ELR (cell line): ENCODE data around the gene PRPF4.
"Not testable (repeated sequence)": the region's sequence is repeated elsewhere in the genome, so short reads cannot be mapped to it uniquely, and the experiment has no call there.

Experiments
- DNase-seq: peaks from one replicate; pipeline ENCODE4 v3.0.0-alpha.2; 2015; ENCODE audit warnings: low read depth

The PRPF4 gene

DNA sequence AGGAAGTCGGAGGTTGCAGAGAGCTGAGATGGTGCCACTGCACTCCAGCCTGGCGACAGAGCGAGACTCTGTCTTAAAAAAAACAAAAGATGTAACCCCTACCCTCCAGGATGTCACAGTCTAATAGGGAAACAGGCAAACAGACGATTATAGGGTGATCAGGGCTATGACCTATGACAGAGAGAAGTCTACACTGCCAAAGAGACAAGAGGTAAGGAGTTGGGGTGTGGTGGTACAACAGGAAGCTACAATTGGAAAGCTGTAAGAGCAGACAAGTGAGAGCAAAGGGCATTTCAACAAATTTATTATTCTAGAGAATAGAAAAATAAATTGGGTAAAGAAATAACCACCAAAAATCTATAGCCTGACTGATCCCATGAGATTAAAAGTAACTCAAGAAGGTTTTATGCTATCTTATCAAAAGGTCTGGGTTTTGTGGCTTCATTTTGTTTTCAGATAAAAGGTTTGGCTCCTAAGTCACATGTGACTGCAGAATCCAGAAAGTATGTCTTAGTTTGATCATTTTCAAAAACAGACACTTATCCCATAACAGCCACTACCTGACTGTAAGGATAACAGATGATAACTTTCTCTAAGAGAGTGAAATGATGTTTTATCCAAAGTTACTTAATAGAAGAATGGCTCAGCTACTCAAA, 7.4 kb upstream of the PRPF4 start:
- no peak for DNase-seq

DNA sequence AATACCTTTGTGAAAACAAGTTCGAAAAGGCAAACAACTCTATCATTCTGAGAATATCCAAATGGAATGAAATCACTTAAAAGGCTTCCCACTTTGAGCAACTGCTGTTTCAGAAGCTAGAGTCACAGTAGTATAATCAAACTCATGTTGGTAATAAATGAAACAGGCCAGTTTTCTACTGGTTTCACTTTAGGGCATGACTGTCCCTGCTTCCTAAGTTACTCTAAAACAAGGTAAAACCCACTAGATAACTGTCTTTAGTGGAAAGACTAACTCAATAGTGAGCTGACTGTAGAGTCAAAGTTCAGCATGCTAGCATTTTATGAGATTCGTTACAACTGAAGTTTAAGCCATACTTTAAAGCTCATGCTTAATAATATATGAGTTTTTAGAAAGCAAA, 6.1 kb upstream of the PRPF4 start:
- no peak for DNase-seq

DNA sequence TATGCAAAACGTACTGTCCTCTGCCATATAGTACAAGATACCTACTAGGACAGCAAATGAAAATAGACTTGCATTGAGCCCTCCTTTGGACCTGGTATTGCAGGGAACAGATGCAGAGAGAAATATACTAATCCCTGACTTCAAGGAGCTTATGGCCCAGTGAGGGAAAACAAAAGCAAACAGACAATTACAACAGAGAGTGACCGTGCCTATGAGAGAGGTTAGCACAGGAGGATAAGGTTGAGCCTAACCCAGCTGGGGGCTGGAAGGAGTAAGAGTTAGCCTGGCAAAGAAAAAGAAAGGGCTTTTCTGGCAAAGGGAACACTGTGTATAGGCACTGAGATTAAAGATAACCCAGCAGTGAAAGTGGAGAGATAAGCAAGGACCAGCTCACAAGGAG, 5.6 kb upstream of the PRPF4 start:
- no peak for DNase-seq

DNA sequence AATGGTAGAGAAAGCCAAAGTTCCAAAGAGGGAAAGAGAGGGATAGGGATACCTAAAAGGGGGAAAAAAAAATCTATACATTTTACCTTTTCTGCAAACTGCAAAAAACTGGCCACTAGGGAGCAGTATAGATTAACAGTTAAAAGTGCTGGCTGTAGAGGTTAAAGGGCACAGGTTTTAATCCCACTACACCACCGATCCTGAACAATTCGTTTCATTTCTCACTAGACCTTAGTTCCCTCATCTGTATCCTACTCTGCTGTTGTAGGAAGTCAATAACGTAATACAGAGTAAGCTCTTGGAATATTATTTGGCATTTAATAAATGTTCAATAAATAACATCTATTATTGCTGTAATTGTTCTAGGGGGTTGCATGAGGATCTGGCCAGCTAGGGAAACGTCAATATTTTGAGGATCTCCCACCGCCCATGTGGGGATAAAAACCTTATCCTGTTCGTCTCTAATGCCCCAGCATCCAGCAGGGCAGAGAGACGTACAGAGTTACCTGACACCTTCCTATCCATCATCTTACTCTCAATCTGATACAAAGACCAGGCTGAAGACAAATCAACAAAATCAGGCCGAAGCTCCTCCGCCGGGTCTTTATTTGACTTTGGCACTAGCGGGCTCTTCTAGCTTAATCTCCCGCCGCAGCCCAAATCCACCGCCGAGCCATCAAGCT, 843 bp upstream of the PRPF4 start:
- DNase-seq = peak; percentile 84

DNA sequence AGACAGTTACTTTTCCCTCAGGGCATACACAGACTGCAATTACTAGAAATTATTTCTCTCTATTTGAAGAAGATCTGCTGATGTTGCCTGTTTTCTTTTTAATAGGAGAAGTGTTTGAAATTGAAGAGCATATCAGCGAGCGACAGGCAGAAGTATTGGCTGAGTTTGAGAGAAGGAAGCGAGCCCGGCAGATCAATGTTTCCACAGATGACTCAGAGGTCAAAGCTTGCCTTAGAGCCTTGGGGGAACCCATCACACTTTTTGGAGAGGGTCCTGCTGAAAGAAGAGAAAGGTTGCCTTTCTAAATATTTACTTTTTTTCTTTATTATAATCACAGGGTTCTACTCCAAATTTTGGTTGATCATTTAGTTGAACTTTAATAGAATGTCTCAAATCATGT, 3.4 kb downstream of the PRPF4 start:
- DNase-seq = no peak

DNA sequence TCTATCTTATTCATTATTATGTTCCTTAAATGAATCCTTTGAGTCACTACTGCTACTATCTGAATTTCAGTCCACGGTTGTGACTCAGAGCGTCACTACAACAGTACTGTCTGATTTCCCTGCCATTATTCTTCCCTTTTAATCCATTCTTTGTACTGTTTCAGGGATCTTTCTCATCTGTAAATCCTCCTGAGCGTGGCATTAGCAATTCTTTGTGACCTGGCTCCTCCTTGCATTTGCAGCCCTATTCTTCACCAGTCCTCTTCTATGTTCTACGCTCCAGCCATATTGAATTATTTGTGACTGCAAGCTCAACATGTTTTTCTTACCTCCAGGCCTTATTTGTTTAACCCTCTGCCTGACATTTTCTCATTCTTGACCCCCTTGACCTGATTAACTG, 5.9 kb downstream of the PRPF4 start:
- DNase-seq = no peak

DNA sequence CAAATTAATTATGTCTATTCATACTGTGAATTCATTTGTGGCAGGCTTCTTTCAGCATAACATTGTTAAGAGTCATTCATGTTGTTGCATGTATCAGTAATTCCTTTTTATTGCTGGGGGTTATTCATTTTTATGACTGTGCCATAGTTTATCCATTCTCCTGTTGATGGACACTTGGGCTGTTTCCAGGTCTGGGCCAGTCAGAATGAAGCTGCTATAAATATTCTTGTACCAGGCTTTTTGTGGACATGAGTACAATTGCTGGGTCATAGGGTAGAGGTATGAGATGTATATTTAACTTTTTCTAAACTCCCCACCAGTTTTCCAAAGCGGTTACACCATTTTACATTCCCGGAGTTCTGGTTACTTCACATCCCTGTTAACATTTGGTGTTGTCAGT, 13.6 kb downstream of the PRPF4 start:
- DNase-seq = peak; percentile 27

DNA sequence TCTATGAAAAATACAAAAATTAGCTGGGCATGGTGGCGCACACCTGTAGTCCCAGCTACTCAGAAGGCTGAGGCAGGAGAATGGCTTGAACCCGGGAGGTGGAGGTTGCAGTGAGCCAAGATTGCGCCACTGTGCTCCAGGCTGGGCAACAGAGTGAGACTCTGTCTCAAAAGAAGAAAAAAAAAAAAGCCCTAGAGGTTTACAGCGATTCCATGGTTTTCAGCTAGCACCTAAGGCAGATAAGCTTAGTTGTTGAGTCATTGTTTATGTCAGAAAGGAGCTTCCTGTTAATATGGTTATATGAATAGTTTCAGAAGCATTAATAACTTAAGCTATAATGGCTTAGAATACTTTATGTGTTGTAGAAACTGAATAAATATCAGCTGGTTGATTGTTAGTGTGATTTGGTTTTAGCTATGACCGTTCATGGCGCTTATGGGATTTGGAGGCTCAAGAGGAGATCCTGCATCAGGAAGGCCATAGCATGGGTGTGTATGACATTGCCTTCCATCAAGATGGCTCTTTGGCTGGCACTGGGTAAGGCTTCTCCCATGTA, 14.7 kb downstream of the PRPF4 start:
- DNase-seq = peak; percentile 40

DNA sequence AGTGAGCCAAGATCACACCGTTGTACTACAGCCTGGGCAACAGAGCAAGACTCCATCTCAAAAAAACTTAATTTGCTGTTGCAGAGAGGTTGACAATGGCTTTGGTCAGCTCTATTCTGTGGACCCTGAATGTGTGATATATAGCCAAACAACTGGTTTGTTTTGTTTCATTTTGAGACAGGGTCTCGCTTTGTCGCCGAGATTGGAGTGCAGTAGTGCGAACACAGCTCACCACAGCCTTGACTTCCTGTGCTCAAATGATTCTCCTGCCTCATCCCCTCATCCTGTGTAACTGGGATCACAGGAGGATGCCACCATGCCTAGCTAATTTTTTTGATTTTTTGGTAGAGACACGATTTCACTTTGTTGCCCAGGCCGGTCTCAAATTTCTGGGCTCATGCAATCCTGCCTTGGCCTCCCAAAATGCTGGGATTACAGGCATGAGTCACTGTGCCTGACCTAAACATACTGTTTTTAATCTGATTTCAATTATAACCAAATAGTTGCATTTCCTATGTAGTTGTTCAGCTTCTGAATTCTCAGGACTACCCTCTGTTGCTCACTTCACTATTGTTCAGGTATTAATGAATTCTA, 17.9 kb downstream of the PRPF4 start:
- no peak for DNase-seq

DNA sequence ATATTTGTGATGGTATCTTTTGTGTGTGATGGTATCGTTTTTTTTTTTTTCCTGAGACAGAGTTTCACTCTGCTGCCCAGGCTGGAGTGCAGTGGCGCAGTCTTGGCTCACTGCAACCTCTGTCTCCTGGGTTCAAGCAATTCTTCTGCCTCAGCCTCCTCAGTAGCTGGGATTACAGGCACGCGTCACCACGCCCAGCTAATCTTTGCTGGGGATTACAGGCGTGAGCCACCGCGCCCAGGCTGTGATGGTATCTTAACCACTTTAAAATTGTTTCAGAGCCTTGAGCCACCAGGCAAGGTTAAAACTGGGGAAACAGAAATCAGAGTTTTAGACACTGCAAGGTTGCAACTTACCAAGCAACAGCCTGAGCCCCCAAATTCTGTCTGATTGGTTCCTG, 20.8 kb downstream of the PRPF4 start:
- DNase-seq = not testable (repeated sequence)

DNA sequence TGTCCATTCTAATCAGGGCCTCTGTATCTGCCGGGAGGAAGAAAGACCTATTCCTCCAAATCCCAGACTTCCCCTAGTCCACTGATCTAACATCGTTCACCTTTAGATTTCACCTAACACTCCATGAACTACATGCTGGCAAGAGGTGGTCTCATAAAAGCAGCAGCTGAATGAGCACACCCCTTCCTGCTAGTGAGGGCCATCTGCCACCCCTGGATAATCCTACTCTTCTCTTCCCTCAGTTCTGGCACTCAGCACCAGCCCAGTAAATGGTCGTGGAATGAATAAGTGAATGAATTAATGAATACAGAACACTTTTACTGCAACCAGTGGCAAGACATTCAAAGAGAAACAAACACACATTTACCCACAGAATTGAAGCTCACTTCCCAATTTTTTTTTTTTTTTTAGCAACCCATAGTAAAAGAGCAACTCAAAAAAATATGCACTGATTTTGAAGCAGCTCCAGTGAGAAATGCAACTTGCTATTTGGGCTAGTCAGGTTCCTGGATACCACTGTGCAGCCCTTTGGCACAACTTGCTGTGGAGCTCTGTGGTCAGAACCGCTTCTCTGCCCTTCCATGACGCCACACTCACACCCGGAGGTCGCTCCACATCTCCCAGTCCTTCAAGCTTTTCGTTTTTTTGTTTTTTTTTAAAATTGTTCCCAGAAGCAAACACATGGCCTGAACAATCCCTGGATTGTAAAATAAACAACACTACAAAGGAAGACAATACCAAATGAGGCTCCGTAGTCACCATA, 21.5 kb downstream of the PRPF4 start:
- no peak for DNase-seq

DNA sequence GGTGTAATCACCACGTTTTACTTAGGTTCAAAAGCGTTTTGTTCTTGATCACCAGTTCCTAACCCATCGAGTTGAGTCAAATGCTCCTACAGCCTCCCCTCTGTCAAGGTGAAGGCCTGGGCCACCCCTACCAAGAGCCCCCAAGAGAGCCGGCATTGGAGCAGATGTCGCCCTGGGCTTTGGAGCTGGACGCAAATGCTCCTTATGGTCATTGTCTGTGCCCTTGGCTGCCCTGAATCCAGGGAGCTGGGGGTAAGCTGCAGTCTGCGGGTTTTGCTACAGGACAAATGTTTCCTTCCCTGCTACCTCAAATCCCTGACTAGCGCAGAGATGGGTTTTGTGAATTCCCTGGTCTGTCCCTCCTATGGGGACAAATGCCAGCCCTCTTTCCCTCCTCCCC, 22.9 kb downstream of the PRPF4 start:
- no peak for DNase-seq

DNA sequence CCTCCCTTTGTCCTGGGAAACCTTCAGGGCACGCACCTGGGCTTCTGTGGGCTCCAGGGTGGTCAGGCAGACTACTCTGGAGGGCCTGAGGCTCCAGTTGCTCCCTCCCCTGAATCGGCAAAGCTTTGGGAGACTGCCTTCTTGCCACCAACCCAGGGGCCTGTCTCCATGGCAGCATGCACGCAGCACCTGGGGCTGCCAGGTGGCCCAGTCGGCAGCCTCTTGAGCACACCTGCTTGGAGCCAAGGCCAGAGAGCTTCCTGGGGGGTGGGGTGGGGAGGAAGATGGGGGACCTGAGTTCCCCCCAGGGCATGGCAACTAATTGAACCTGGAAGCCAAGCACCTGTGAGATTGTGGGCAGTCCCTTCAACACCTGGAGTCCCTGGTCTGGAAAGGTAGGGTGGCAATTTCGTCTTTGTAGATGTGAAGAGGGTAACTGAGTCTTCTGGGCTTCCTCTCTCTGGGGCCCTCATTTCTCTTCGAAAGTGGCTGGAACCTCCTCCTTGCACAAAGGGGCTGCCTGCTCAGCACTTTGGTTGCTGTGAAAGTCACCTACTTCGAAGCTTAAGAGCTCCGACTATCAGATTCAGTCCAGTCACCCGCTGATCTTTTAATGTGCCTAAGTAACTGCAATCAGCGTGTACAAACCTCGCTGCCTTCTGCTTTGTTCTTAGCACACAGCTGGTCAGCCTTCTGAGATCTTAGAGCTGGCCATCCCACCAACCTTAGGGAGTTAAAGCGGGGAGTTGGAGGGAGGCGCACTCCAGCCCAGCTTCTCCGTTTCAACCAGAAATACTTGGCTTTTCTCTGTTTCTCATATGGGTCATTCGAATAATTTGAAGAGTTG, 23.7 kb downstream of the PRPF4 start:
- DNase-seq = no peak

DNA sequence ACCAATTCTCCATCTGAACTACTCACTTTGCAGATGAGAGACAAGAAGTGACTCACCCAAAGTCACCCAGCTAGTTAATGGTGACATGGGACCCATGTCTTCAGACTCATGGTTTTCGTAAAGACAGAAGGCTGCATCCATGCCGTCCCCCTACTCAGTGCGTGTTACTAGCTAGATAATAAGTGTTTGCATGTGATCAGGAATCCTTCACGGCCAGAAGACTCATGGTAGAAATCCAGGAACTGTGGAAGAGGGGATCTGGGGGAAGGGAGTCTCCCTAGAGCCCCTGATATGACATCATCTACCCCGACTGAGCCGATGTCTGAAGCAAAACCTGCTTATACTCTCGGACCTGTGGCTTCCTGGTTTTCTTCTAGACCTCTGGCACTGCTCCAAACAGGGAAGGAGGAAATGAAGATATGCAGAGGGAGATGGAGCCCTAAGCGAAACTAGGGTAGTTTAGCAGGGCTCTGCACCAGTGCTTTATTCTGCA, 24.4 kb downstream of the PRPF4 start:
- DNase-seq = no peak

DNA sequence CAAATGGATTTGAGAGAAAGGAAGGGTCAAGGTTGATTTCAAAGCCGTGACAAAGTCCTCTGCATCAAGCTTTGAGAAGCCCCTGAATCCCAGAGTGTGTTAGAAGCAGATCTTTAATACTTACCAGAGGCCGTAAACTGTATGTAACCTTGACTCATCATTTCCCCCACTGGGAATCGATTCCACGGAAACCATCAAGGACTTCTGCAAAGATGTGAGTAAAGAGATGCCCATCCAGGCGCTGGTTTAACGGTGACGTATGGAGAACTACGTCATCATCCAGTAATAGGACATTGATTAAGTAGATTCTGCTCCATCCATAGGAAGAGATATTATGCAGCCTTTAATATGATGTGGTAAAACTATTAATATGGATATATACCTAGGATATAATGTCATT, 26.1 kb downstream of the PRPF4 start:
- no peak for DNase-seq

DNA sequence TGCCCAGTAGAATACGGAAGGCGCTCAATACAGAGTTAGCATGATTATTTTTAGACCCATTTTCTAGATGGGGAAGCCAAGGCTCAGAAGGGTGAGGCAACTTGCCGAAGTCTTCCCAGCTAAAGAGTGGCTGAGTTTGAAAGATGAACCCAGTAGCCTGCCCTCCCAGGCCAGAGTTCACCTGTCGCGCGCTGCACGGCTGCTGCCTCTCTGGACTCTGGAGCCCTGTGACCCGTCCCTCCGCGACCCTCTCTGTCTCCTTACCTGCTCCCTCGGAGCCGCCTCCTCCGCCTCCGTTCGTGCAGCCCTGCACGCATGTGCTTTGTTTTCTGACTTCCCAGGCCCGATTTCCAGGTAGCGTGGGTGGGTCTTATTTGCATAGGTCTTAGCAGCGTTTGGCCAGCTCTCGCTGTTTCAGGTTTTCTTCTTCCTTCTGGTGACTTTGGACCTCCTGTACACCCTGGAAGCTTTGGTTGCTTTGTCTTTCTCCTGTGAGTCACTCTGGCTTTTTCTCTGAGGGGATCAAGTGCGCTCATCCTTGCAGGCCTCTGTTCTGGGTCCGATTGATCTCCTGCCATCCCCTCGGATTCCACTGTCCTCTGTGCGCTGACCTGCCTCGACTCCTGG, 27.4 kb downstream of the PRPF4 start, which contains the start of gene RNF183:
Gene RNF183, minus strand, starts transcription at position 585 of the 627 bp plus-strand sequence. CDS start 5,192 bp downstream, outside the sequence.
- no peak for DNase-seq

DNA sequence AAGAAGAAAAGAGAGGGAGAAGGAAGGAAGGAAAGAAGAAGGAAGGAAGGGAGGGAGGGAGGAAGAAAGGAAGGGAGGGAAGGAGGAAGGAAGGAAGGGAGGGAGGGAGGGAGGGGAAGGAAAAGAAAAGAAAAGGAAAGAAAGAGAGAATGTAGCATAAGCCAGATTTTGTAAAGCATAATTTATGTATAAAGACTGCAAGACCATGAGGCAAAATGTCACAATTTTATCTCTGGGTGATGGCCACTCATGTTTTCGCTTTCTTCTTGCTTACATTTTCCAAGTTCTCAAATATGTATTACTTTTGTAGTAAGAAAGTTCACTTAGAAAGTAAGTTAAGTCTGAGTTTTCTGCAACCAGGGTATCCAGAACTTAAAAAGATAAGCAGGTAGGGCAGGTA, 31.1 kb downstream of the PRPF4 start:
- DNase-seq = no peak

DNA sequence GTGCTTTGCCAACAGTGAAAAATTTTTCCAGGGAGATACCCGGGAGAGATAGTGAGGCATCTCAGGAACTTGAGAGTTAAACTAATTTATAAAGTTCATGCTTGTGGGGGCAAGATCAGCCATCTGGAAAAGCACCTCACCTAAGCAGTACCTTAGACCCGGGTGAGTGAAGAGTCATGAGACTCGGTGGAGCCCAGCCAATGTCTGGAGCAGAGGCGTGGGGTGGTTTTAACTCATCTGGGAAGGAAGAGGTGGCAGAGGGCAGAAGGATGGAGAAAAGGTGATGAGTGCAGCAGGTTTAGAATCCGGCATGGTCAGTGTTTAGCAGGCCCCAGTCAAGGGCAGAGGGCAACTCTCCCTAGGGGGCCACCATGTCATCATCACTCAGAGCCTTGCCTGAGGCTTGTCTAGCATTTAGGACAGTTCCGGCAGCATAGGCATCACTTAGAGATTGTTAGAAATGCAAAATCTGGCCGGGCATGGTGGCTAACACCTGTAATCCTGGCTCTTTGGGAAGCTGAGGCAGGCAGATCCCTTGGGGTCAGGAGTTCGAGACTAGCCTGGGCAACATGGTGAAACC, 32.0 kb downstream of the PRPF4 start:
- DNase-seq = no peak

DNA sequence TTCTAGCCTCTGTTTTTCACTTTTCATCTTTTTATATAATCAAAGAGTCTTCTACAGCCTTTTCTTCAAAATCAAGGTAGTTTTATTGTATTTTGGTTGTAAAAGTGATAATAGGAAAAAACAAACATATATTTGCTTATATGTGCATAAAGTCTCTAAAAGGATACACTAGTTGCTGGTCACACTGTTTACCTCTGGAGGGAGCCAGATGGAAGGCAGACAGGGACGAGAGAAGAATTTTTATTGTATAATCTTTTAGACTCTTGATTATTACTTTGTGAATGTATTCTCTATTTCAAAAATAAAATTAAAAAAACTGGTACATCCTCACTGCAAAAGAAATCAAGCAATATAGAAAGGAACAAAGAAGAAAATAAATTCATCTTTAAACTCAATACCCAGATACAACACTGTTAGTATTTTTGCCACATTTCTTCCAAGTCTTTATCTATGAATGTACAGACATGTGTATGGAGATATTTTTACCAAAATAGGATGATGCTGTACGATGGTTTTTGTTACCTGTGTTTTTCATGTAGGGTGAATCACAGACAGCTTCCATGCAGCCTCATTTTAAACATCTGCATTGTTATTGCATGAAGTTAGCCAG, 33.9 kb downstream of the PRPF4 start:
- peak; percentile 70 for DNase-seq

DNA sequence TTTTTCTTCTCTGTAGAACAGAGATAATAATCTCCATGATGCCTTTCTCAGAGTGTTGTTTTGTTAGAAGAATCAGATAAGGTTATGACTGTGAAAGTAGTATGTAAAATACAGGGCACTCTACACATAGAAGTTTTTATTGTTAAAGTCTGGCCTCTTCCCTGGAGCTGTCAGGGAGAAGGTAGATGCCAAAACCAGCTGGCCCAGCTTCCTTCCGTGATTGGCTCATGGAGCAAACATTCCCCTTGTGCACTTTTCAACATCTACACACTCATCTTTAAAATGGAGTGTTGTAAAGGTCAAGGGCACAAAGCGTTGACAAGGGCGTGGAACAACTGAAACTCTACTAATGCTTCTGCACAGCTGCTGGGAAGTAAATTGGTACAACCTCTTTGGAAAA, 35.1 kb downstream of the PRPF4 start:
- DNase-seq = no peak
